ENCODE results near the gene SPCS1.

- no peak for TF ChIP-seq POLR2AphosphoS5 (IDR thresholded peaks at IDR 0.05; ENCODE audit: low read depth, low read length)
- TF ChIP-seq CTCF (IDR thresholded peaks at IDR 0.05), result no peak
- no peak for TF ChIP-seq TCF7L2 (IDR thresholded peaks at IDR 0.05; ENCODE audit: low read depth, low read length)
- TF ChIP-seq, protein P1, sequence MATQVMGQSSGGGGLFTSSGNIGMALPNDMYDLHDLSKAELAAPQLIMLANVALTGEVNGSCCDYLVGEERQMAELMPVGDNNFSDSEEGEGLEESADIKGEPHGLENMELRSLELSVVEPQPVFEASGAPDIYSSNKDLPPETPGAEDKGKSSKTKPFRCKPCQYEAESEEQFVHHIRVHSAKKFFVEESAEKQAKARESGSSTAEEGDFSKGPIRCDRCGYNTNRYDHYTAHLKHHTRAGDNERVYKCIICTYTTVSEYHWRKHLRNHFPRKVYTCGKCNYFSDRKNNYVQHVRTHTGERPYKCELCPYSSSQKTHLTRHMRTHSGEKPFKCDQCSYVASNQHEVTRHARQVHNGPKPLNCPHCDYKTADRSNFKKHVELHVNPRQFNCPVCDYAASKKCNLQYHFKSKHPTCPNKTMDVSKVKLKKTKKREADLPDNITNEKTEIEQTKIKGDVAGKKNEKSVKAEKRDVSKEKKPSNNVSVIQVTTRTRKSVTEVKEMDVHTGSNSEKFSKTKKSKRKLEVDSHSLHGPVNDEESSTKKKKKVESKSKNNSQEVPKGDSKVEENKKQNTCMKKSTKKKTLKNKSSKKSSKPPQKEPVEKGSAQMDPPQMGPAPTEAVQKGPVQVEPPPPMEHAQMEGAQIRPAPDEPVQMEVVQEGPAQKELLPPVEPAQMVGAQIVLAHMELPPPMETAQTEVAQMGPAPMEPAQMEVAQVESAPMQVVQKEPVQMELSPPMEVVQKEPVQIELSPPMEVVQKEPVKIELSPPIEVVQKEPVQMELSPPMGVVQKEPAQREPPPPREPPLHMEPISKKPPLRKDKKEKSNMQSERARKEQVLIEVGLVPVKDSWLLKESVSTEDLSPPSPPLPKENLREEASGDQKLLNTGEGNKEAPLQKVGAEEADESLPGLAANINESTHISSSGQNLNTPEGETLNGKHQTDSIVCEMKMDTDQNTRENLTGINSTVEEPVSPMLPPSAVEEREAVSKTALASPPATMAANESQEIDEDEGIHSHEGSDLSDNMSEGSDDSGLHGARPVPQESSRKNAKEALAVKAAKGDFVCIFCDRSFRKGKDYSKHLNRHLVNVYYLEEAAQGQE (IDR thresholded peaks at IDR 0.05; ENCODE audit: insufficient read depth in 1 of 2, low read depth in 2 of 2, low read length in 1 of 2), result no peak
These were observed 1.1 kb upstream of the SPCS1 start for GRCh38 chr3:52704611-52705437.
